ENCODE data around the gene TF.

TF gene

DNA sequence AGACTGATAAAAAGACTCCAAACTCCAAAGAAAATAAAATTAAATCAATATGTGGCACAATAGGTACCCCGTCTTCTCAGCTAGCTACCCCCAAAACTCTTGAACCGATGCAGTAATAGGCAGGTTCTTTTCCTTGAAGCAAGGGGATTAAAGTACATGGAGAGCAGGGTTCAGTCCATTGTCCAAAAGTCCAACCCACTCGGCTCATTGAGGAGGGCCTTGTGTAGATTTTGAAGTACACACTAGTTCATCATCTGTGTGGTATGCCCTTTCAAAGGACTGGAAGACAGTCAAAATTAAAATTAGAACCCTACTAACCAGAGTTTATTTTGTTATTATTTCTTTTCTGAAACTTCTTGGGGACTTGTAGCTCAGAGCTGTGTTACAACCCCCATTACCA is 23.3 kb downstream of the TF start:
- ChIA-PET POLR2A (no interaction called here), CTCF (no interaction called here)
- no peak overlapping the region for H3K4me3 ChIP-seq (ENCODE audit: low read depth, low read length)
- DNase-seq (ENCODE audit: low read depth, low spot score), result no peak
- TF ChIP-seq, protein P1, sequence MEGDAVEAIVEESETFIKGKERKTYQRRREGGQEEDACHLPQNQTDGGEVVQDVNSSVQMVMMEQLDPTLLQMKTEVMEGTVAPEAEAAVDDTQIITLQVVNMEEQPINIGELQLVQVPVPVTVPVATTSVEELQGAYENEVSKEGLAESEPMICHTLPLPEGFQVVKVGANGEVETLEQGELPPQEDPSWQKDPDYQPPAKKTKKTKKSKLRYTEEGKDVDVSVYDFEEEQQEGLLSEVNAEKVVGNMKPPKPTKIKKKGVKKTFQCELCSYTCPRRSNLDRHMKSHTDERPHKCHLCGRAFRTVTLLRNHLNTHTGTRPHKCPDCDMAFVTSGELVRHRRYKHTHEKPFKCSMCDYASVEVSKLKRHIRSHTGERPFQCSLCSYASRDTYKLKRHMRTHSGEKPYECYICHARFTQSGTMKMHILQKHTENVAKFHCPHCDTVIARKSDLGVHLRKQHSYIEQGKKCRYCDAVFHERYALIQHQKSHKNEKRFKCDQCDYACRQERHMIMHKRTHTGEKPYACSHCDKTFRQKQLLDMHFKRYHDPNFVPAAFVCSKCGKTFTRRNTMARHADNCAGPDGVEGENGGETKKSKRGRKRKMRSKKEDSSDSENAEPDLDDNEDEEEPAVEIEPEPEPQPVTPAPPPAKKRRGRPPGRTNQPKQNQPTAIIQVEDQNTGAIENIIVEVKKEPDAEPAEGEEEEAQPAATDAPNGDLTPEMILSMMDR (IDR thresholded peaks at IDR 0.05; ENCODE audit: insufficient read depth, low read length, missing control alignments), result no peak

DNA sequence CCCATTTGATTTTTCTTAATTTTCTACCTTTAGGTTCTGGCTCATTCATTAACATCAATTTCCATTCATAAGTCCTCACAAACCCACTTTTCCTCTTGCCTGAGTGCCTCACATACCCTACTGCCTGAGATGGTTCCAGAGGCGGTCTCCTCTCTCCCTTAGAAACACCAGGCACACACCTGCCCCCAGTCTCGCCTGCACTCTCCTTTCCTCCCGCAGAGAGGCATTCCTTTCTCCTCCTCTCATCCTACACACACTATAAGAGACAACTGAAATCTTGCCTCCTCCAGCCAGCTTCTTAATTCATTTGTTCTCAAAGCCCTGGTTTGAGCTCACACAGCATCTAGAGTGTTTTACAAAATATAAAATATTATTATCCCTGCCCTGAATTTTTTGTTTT is 27.5 kb downstream of the TF start:
- H3K4me3 ChIP-seq (ENCODE audit: low read depth, low read length), result no peak overlapping the region
- TF ChIP-seq, protein P1 (IDR thresholded peaks at IDR 0.05; ENCODE audit: insufficient read depth, low read length, missing control alignments), result no peak
- DNase-seq (ENCODE audit: low read depth, low spot score), result no peak
- ChIA-PET POLR2A (no interaction called here), CTCF (no interaction called here)

DNA sequence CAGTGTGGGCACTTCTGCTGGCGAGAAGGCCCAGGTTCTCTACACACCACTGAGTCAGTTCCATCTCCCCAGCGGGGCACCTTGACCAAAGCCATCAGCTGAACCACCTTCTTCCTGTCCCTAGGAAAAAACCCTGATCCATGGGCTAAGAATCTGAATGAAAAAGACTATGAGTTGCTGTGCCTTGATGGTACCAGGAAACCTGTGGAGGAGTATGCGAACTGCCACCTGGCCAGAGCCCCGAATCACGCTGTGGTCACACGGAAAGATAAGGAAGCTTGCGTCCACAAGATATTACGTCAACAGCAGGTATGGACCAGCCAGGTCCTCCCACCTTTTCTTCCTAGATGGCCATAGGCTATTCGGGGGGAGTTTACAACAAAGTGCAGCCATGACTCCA is 29.1 kb downstream of the TF start:
- DNase-seq (ENCODE audit: low read depth, low spot score), result no peak
- POLR2A ChIA-PET, result no interaction called here
- TF ChIP-seq, protein P1 (IDR thresholded peaks at IDR 0.05; ENCODE audit: insufficient read depth, low read length, missing control alignments), result no peak
- CTCF ChIA-PET, result no interaction called here
- no peak overlapping the region for H3K4me3 ChIP-seq (ENCODE audit: low read depth, low read length)

DNA sequence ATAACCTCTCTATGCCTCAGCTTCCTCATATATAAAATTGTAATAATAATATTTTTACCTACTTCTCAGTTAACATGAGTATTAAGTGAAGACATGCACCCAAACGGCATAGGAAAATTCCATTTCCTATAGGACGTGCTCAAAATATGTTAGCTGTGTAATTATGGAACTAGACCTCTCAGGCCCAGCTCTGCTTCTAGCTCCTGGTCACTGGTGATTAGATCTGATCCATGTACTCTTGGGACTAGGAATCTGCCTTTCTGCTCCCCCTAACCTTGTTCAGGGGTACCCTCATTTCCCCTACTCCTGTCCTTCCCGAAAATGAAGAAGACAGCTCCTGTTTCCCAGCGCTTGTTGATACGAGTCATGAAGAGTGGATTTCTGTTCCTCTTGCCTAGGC is 29.6 kb downstream of the TF start:
- no peak overlapping the region for H3K4me3 ChIP-seq (ENCODE audit: low read depth, low read length)
- TF ChIP-seq, protein P1 (IDR thresholded peaks at IDR 0.05; ENCODE audit: insufficient read depth, low read length, missing control alignments), result no peak
- CTCF ChIA-PET, result no interaction called here
- DNase-seq (ENCODE audit: low read depth, low spot score), result no peak
- POLR2A ChIA-PET, result no interaction called here

DNA sequence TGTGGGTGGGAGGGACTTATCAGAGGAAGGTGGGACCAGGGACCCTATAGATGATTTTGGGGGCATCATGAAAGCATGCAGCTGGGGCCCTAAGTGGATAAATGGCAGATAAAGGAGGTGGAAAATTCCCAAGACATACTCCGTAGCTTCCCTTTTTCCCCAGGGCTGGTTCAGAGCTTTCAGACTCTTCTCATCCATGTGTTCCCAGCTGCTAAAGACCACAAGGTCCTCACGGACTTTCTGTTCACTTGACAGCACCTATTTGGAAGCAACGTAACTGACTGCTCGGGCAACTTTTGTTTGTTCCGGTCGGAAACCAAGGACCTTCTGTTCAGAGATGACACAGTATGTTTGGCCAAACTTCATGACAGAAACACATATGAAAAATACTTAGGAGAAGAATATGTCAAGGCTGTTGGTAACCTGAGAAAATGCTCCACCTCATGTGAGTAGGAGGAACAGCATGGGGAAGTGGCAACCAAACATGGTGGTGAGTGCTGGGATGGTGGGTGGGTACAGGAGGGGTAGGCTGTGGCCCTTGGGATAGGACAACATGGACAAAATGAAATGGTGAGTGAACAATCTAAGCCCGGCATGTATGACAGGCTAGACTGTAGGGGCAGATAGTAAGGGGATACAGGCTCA is 30.7 kb downstream of the TF start:
- CTCF ChIA-PET, result no interaction called here

DNA sequence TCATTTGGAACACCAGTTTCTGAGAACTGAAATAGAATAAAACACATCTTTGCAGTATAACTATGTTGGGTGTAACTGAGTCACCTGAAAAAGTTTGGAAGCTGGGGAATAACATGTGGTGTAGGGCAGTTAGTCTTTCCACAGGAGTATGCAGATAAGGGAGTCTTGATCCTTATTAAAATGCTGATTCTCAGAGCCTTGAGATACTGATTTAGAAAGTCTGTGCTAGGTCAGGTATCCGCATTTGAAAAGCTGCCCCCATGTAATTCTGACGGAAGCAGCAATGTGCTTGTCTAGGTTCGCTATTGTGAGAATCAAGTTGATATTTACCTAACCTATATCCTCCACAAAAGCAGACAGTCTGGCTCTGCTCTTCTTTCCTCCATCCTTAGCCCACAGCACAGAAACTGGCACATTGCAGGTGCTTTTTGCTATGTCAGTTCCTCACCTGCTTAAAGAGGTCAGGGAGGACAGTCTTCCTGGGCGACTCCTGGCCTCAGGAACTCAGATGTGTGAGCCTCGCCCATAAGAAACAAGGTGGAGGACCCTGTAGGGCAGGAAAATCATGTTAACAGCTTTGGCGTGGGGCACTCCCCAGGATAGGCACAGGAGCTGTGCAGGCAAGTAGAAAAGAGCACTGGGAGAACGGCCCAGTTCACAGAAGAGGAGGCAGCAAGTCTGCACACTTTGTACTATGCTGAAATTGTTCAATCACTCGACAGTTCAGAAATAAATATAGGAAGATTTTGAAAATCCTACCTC is 31.8 kb downstream of the TF start:
- H3K4me3 ChIP-seq (ENCODE audit: low read depth, low read length), result no peak overlapping the region
- ChIA-PET POLR2A (no interaction called here), CTCF (no interaction called here)
- TF ChIP-seq, protein P1 (IDR thresholded peaks at IDR 0.05; ENCODE audit: insufficient read depth, low read length, missing control alignments), result no peak
- DNase-seq (ENCODE audit: low read depth, low spot score), result no peak

More for the DNA sequence above, 30.7 kb downstream of the TF start:
- TF ChIP-seq, protein P1 (IDR thresholded peaks at IDR 0.05; ENCODE audit: insufficient read depth, low read length, missing control alignments), result no peak
- POLR2A ChIA-PET, result no interaction called here
- no peak overlapping the region for H3K4me3 ChIP-seq (ENCODE audit: low read depth, low read length)
- DNase-seq (ENCODE audit: low read depth, low spot score), result no peak

Data from AG04449 (cell line).